LNCAP (cell line): ENCODE data around the gene FAM83G.

Source experiments
- CTCF ChIP-seq: fragments of 450-650 bp; IDR thresholded peaks from 2 replicates; pipeline ENCODE4 v1.5.1; 2017; ENCODE audit warnings: mild to moderate bottlenecking

Gene FAM83G

GRCh38 chr17:19010729-19011505 is 6.4 kb upstream of the FAM83G start:
- no peak for TF ChIP-seq CTCF

- TF ChIP-seq CTCF: no peak
These were observed 5.4 kb upstream of the FAM83G start for GRCh38 chr17:19009970-19010369.

GRCh38 chr17:19006698-19007097 is 2.1 kb upstream of the FAM83G start:
- TF ChIP-seq CTCF: no peak

DNA sequence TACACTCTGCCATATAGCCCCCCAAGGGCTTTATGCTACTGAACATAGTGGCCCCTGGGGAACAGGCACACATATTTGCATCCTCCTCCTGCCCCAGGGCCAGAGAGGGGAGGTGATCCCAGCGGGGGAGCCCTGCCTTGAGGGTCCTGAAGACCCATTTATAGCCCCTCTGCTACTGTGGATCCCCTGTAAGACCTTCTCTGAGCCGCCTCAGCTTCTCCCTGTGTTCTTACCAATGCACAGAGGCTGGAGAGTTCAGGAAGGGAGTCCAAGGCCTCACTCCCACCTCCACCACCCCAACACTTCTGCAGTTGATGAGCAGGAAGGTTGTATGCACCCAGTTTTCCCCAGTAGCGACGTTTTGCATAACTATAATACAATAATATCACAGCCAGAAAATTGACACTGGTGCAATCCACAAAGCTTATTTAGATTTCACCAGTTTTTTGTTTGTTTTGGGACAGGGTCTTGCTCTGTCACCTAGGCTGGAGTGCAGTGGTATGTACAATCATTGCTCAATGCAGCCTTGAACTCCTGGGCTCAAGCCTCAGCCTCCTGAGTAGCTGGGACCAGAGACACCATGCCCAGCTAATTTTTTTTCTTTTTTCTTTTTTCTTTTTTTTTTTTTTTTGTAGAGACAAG is 1.3 kb upstream of the FAM83G start:
- TF ChIP-seq CTCF: no peak

- TF ChIP-seq CTCF: no peak
These were observed 691 bp upstream of the FAM83G start for GRCh38 chr17:19005137-19005773.

GRCh38 chr17:19003543-19004420 is 782 bp downstream of the FAM83G start:
- TF ChIP-seq CTCF: no peak
